Stimulated activated CD8-positive, alpha-beta memory T cell treated with anti-CD3 and anti-CD28 coated beads, Interleukin-7, amount 100 ng/mL, for 4 hours (primary cell): ENCODE measurements around the gene GRIP1.

Experiments
- DNase-seq, 2 donors: peaks; one replicate each; pipeline ENCODE4 v3.0.0-alpha.2; 2020; ENCODE audit warnings: low read depth in 2 of 2

The GRIP1 gene

DNA sequence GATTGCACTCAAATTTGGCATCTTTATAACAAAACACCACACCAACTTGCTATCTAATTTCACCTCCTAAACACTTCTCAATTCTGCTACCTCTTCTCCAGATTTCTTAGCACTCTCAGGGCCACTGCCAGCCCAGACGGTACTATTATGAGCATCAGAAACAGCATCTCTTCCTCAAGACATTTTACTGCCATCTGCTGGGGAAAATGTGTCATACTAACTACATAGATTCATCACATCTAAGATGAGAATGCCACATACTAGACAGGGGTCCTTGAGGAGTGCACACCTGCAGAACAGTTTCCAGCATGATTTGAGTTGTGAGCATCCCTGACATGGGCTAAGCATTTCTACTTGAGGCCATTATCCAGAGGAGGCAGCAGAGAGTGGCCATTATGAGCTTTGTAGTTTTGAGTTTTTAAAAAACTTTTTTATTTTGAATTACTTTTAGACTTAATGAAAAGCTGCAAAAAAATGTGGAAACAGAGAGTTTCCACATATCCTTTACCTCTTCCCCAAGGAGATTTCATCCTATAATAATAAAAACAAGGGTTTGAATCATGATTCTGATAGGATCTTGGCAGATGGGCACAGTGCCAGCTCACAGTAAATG is 15.1 kb upstream of the GRIP1 start:
- DNase-seq = no peak

DNA sequence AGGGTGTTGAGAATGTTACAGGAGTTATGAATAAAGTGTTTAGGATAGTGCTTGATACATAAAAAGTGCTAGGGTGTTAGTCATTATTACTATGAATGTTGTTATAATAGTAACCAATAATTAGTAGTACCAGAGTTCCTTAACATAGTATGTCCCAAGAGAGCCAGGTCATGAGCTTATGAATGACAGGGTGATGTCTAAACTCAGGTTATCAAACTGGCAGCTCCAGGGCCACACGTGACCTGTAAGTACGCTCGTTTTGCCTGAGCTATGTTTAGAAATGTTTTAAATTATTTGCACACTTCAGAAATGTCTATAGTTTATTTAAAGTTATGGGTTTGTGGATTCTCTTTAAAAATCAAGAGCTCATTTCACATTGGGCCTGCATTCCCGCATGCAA is 14.1 kb upstream of the GRIP1 start:
- DNase-seq = no peak

DNA sequence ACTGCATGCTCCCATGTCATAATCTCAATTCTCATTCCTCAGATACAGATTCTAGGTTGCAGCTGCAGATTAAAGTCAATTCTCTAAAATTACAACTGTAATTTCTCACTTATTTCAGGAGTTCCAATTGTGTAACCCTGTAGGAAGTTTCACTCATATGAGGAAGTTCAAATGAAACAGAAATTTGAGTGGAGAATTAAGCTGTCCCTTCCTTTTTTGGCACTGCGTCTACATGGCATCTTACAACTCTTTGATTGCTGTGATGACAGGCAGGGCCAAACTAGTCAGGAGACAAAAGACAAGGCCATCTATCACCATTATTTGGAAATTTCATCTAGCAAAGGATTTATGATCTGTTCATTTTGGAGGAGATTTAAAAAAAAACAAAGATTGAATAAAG is 13.3 kb upstream of the GRIP1 start:
- no peak for DNase-seq

DNA sequence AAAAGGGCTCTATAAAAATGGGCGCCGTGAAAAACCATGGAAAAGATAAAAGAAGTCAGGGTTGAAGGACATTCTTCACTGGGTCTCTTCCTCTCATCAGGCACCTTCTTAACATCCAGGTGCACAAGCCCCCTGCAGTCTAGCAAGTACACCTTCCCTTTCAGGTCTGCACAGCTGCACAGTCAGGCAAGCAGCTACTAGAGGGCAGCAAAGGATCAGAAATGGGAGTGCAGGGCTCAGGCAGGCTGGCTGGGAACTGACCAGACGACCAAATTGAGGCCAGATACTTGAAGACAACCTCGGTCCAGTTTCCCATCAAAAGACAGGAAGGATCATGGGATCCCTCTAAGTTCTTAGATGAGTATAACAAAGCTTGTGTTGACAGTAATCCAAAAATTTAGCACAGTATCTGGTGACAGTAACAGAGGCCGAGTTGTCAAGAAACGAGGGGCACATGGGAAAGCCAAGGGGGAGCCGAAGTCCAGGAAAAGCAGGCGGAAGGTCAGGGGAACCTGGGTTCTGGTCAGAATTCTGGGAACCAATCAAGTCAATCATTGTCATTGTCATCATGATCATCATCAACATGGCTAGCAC is 10.1 kb upstream of the GRIP1 start:
- no peak for DNase-seq

DNA sequence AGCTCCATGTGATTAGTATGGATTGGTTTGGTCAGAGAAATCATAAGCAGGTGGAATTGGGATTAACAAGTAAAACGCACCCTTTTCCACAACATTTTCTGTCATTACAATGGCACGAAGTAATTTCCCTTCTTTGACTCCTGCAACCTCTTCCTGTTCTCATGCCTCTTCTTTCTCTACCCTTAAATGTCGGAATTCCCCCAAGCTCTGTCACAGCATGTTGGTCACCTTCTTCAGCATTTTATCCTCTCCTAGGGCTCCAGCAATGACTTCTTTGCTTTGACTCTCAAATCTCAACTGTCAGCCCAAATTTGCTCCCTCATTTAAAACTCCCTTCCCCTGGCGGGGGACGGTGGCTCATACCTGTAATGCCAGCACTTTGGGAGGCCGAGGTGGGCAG is 5.3 kb upstream of the GRIP1 start:
- no peak for DNase-seq

DNA sequence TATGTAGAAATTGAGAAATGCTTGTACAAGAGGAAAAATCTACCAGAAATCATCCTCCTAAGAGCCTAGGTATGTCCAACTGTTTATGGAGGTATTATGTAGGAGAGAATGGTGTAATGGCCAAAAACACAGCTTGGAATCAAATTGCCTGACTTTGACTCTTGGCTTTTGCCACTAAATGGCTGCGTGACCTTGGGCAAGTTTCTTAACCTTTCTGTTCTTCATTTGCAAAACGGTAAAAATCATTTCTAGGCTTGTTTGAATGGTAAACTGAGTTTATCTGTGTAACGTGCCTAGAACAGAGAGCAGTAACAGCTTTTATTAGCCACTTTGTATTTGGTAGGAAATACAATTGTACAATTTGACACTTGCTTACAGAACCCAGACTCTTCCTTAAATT is 4.9 kb upstream of the GRIP1 start:
- DNase-seq = no peak

DNA sequence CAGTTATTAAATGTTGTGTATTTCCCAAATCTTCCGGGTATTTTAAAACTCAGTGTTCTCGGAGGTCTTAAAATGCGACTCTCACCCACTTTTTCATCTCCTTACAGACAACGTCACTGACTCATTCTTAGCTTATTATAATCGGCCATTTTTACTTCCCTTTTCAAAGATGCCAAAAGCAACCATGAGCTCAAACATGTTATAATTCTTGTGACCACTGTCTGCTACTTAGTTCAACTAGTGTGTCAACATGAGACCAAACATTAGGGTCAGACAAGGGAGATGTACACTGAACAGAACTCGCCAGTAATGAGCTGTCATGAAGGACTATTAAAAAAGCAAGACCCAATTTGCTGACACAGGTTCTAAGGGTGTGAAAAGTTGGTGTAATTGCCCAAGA is 4.2 kb upstream of the GRIP1 start:
- DNase-seq = no peak

DNA sequence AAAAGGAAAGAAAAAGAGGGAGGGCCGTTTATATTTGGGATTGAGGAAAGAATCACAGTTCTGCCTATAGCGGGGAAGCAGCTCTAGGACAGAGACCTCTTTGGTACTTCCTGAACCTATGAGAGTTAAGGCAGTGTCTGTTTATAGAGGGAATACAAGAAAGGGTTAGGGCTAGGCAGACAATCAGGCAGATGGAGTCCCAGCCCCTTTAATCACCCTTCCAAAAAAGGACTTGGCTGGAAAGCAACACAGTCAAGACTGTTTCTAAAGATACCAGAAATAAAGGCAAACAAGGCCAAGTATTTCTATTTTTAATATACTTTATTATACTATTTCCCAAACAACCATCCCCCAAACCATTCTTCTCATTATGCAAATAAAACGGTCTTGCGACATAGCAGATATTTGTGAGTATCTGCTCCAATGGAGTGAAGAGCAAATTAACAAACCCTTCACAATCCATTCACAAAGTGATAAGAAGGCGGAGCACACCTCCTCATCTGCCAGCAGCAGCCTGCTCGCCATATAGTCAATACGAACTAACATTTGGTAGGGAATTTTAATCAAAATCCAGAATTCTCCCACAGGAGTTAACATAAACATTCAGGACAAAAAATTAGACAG is 697 bp upstream of the GRIP1 start:
- no peak for DNase-seq

DNA sequence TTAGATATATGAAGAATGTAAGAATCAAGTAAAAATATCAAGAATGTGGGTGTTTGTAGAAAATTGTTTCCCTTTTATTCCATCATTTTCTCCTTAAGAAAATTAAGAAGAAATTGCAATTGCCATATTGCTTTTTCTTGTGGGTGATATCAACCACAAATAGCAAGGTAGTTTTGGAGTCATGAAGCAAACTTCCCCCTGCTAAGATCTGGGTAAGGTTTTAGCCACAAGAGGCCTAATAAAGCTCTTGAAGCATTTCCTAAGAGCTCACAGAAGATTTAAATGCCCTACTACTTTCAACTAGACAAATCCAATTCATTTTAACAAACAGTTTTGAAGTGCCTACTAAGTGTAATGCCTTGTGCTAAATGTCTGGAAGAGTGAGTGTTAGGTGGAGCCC is 2.6 kb downstream of the GRIP1 start:
- DNase-seq = no peak

DNA sequence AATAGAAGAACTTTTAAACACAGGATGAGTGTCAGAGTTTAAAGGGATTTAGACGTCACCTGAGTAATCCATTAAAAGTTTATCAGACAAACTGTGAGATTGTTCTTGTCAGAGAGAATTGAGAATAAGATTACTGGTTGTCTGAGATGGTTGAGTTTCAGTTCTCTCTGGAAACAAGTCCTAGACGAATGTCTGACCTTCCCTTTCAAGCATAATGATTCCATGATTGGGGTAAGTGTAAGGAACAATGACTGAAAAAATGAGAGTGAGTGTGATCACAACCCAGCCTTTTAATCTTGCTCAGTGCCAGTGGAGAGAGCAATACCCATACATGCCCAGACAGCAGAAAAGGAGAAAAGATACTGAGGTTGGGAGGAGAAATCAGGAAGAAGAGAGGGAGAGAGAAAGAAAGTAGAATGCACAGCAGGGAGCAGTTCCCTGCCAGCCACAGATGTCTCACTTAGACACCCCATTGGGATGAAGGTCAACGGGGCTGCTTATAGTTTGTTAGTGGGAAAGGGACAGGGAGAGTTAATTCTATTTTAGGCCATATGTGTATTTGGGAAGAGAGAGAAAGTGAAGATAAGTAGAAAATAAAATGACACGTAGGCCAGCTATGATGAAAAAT is 4.3 kb downstream of the GRIP1 start:
- no peak for DNase-seq

DNA sequence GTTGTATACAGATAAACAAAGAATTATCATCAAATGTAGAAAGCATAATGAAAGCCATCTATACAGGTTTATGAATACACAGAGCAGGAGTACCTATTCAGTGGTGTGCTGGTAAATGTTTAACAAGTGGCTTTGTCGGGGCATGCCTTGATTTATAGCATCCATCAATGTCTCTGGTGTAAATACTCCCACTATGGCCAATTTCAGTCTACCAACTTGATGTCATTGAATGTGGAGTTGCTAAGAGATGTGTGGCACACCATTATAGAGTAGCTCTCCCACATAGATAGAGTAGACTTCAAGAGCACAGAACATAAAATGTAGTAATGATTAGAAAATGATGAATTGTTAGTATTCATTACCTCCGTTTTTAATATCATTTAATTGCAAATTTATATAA is 9.3 kb downstream of the GRIP1 start:
- DNase-seq = no peak

DNA sequence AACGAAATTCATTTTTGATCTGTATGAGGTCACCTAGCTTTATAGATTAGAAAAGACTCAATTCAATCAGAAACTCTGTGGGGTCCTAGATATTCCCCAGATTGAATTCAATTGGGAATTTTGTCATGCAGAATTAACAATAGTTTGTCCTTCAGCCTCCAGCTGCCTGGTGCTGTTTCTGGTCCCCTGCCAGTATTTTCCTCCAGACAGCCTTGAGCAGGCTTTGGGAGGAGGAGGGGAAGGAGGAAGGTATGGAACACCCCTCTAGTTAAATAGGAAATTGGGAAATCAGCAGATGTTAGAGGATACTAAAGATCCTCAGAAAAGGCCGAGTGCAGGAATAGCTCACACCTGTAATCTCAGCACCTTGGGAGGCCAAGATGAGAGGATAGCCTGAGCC is 10.6 kb downstream of the GRIP1 start:
- DNase-seq = no peak

DNA sequence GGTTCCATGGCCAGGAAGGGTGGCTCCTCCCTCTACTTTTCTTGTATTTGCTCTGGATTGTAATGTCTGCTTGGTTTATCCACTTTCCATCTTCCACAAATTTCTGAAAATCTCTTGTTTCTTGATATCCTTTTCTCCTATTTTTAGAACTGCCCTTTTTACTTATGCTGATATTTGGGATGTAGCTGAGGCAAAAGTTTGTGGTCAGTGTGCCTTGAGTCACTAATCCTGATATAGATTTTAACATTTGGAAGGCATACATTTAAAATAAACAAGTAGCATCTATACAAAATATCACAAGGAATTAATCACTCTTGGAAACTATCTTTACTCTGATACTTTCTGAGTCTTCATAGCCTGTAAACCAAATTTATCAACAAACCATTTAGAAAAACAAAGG is 11.0 kb downstream of the GRIP1 start:
- no peak for DNase-seq

DNA sequence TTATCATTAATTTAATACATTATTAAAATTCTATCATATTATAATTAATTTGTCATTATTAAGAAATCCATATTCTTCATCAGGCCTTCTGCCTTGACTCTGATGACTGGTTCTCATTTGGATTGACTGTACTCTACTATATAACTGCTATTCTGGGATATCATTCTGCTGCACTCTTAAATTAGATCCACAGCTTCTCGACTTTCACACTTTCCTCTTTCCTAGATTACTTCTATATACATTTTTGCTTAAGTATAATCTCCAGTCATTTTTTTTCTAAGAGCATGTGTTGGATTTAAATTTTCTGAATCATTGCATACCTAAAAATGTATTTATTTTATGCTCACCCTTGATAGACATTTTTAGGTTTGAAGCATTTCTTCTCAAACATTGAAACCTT is 12.4 kb downstream of the GRIP1 start:
- DNase-seq = no peak

DNA sequence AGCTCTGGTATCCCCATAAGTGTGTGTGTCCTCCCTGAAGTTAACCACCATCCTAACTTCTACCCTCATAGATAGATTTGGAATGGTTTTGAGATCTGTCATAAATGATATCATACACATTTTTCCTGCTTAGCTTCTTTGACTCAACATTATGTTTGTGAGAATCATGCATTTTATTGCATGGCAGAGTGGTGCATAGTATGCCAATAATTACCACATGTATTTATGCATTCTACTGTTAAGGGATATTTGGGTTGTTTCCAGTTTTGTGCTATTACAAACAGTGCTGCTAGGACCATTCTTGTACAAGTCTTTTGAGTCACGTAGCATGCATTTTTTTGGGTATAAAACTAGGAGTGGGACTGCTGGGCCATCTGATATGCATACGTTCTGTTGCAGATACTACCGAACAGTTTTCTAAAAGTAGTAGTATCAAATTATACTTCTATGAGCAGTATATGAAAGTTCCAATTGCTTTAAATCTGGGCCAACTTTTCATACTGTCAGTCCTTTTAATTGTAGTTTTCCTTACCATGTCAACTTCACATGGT is 13.4 kb downstream of the GRIP1 start:
- no peak for DNase-seq

DNA sequence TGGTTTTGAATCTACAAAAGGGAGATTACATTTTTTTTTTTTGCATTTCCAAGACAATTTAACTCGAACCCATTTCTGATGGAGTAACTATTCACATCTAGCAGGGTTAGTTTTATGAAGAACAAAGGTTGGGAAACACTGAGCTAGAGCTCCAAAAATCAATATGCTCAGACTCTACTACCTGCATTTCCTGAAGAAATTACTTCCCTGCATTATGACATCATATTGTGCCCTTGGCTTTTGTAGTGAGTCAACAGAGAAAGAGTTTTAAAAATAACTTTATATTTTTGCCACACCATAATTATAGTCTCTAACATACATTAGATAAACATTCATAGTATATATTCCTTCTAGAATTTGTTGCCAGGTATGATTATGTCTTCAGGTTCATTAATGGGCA is 14.8 kb downstream of the GRIP1 start:
- no peak for DNase-seq

DNA sequence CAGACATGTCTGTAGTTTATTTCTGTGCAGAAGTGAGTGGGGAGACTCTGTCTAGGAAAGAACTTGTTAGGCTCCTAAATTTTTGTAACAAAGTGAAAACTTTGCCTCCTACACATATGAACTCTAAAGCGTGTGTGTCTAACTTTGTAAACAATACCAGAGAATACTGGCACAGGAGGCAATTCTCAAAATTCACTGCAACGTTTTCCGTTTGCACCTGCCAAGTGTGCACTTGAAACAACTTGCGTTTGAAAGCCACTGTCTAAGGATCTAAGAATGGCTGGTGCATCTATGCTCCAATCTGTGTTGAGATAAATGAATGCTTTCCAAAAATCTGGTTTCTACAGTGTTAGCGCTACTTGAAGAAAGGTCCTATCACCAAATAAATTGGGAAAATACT is 15.3 kb downstream of the GRIP1 start:
- DNase-seq = no peak

DNA sequence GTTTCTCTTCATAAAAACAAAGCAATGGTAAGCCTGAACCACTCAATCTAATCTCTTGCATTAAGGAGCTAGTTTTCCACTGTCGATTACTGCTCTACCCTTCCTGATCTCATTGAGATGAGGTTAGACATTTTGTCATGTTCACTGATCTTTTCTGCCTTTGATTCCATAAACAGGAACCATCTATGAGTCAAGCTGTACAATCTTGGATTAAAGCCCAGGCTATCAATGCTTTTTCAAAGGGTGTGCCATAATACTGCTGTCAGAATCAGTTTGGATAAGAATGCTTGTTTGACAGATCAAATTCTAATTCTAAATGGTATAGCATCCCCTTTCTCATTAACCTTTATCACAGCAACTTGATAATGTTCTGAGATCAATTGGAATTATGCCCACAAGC is 16.1 kb downstream of the GRIP1 start:
- DNase-seq = no peak

DNA sequence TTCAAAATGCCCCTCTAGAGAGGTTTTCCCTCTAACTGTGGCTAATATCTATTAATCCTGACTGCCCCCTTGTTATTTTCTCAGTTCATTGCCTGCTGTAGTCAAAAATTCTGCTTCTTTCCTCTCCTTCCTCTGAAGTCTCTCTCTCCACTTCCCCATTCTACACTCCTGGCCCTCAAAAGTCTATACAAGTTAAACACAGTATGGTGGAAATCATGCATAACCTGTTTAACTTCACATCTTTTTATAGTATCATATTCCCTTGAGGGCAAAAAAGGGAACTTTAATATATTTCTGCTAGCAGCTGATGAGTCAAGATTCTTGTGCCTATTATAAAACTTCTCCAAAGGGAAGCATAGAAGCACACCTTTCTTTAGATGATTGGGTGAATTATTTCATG is 16.7 kb downstream of the GRIP1 start:
- no peak for DNase-seq

DNA sequence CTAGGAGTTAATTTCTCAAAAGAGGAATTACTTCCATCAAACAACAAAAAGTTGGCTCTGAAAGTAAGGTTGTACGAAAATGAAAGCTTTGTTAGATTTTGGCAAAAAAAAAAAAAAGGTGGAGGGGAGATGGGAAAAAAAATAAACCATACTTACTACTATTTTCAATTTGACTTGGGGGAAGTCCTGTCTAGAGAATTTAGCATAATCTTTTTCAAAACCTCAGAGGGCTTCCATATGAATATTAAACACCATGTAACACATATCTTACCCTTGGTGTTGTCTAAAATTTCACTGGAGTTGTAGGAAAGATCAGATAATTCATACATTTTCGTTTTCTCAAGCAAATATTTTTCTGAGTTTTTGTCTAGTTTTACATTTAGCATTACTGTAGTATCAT is 17.5 kb downstream of the GRIP1 start:
- DNase-seq = no peak

DNA sequence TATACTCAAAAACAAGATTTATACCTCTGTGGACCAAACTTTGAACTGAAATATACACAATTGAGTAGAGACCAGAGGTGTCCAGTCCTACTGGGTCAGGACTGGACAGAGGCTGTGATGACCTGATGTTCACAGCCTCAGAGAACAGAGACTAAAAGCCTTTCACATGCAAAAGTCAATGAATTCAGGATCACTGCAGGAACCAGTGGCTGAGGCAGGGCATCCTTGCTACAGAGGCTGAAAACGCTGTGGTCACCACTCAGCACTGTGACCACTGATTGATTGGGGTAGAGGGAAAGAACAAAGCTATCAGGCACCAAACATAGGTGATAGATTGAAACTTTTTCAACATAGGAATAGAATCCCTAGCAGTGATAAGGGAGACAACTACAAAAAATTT is 25.1 kb downstream of the GRIP1 start:
- DNase-seq = no peak

DNA sequence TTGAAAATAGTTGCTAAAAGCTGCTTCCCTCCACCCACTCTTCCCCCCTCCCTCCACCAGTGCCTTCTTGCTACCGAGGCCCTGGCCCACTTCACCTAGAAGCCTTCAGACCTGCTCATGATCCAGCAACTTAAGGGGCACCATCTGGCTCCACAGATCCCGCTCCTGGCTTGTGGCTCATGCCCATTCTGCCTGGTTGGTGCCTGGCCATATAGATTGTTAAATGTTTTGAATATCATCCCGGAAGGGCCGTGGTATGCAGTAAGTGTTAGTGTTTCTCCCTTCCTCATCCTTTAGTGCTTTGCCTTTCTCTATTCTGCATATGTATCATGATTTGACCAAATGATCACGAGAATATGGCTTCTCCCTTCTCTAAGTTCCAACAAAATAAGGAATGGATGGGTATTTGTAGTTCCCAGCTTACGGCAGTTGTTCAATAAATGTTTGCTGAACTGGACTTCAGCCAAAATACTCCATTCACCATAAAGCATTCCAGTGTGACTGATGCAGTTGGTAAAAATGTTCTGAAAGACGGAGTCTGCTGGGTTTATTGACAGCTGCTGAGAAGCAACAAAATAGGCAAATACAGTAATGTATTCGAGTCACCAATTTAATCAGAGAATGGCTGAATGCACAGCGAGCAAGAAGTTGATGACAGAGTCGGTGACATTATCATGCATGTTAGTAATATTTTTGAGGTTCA is 30.7 kb downstream of the GRIP1 start:
- DNase-seq = no peak
